ENCODE measurements around the gene GRSF1. TPM values are rescaled to one million over a fixed set of nuclear protein-coding genes. Genes with fewer than 3 reads are reported as not detected.

The GRSF1 gene
- total RNA-seq, 6 donors from 2014 or later, result 25.9 to 59.1 (median 50.0) TPM

DNA sequence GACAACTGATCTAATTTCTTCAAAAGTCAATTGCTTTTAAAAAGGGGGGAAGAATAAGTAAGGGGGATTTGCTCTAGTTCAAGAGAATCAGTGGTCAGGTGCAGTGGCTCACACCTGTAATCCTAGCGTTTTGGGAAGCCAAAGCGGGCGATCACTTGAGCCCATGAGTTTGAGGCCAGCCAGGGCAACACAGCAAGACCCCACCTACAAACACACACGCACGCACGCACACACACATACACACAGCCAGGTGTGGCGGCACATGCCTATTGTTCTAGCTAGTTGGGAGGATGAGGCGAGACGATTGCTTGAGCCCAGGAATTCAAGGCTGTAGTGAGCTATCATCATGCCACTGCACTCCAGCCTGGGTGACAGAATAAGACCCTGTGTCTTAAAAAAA, 9.6 kb downstream of the GRSF1 start:
- 89 to 94% methylated on average over 7 to 9 of the region's 9 CpGs for WGBS, 2 donors

DNA sequence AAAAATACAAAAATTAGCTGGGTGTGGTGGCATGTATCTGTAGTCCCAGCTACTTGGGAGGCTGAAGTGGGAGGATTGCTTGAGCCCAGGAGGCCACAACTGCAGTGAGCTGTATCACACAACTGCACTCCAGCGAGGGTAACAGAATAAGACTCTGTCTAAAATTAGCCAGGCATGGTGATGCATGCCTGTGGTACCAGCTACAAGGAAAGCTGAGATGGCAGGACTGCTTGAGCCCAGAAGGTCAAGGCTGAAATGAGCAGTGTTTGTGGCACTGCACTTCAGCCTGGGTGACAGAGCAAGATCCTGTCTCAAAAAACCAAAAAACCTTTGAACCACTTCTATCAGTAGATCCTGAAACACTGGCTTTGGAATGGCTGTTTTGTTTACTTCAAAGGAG, 10.2 kb downstream of the GRSF1 start:
- WGBS, 2 donors, result 100% methylated on average over 1 of the region's 1 CpG; no CpG with 5 or more reads in 1 of the 2 donors
- H3K36me3 ChIP-seq, result peaks cover 42 to 96% (median 71%) of the 10 kb centered on the region in 4 donors
- no peak for TF ChIP-seq POLR2AphosphoS5 (IDR thresholded peaks at IDR 0.05)
- TF ChIP-seq, protein P1, sequence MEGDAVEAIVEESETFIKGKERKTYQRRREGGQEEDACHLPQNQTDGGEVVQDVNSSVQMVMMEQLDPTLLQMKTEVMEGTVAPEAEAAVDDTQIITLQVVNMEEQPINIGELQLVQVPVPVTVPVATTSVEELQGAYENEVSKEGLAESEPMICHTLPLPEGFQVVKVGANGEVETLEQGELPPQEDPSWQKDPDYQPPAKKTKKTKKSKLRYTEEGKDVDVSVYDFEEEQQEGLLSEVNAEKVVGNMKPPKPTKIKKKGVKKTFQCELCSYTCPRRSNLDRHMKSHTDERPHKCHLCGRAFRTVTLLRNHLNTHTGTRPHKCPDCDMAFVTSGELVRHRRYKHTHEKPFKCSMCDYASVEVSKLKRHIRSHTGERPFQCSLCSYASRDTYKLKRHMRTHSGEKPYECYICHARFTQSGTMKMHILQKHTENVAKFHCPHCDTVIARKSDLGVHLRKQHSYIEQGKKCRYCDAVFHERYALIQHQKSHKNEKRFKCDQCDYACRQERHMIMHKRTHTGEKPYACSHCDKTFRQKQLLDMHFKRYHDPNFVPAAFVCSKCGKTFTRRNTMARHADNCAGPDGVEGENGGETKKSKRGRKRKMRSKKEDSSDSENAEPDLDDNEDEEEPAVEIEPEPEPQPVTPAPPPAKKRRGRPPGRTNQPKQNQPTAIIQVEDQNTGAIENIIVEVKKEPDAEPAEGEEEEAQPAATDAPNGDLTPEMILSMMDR (IDR thresholded peaks at IDR 0.05), result no peak
- no peak for TF ChIP-seq POLR2A (IDR thresholded peaks at IDR 0.05)
- no peak for TF ChIP-seq EP300 (IDR thresholded peaks at IDR 0.05)
- no peak for DNase-seq
- H3K9me3 ChIP-seq, result no peaks in the 10 kb centered on the region
- H3K27ac ChIP-seq, result no peak overlapping the region
- H3K4me1 ChIP-seq, result no peaks in the 10 kb centered on the region
- no peak for ATAC-seq (ENCODE audit: low FRiP score in 2 of 2)
- H3K4me3 ChIP-seq, result no peak overlapping the region
- H3K27me3 ChIP-seq, result no peaks in the 10 kb centered on the region

More for the DNA sequence above, 9.6 kb downstream of the GRSF1 start:
- TF ChIP-seq POLR2A (IDR thresholded peaks at IDR 0.05) (no peak), POLR2AphosphoS5 (IDR thresholded peaks at IDR 0.05) (no peak), EP300 (IDR thresholded peaks at IDR 0.05) (no peak)
- TF ChIP-seq, protein P1 (IDR thresholded peaks at IDR 0.05), result no peak
- Histone ChIP-seq H3K4me1 (no peaks in the 10 kb centered on the region), H3K4me3 (no peak overlapping the region), H3K36me3 (peaks cover 38 to 96% (median 72%) of the 10 kb centered on the region in 4 donors), H3K27me3 (no peaks in the 10 kb centered on the region), H3K27ac (no peak overlapping the region), H3K9me3 (no peaks in the 10 kb centered on the region)
- DNase-seq (no peak), ATAC-seq (ENCODE audit: low FRiP score in 2 of 2) (no peak)

DNA sequence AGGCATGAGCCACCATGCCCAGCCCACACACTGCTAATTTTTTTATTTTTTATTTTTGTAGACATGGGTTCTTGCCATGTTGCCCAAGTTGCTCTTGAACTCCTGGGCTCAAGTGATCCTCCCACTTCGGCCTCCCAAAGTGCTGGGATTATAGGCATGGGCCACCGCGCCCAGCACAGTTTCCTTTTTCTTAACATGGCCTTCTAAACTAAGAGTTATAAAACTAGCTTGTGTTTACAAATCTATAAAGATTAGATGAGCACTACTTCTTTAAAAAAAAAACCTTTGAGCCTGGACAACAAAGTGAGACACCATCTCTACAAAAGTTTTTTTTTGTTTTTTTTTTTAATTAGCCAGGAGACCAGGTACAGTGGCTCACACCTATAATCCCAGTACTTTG, 10.7 kb downstream of the GRSF1 start:
- 98 to 100% methylated on average over 3 of the region's 3 CpGs for WGBS, 2 donors
- no peak for TF ChIP-seq POLR2A (IDR thresholded peaks at IDR 0.05)
- TF ChIP-seq, protein P1 (IDR thresholded peaks at IDR 0.05), result no peak
- no peak for TF ChIP-seq EP300 (IDR thresholded peaks at IDR 0.05)
- no peak for TF ChIP-seq POLR2AphosphoS5 (IDR thresholded peaks at IDR 0.05)
- no peaks in the 10 kb centered on the region for H3K27me3 ChIP-seq
- ATAC-seq (ENCODE audit: low FRiP score in 2 of 2) (no peak), DNase-seq (no peak)
- no peaks in the 10 kb centered on the region for H3K4me1 ChIP-seq
- H3K4me3 ChIP-seq, result no peak overlapping the region
- H3K9me3 ChIP-seq, result no peaks in the 10 kb centered on the region
- no peak overlapping the region for H3K27ac ChIP-seq
- H3K36me3 ChIP-seq, result peaks cover 46 to 97% (median 70%) of the 10 kb centered on the region in 4 donors

DNA sequence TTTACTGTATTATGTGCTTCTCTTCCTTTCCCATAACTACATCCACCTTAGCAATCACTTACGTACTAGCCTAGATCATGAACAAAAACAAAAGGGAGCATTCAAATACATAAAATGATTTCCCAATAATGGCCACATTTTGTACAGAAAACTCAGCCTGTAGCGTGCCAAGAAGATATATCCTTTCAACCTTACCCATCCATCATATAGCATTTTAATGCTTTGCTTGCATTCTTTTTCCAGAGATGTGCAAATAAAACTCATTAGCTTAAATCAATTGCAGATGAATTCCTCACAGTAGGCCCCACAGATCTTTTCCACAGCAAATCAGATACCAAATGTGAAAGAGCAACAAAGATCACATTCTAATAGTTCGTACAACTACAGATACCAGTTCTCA, 20.8 kb downstream of the GRSF1 start:
- Histone ChIP-seq H3K27ac (no peak overlapping the region), H3K36me3 (peaks cover 13 to 58% (median 34%) of the 10 kb centered on the region in 4 donors), H3K27me3 (no peaks in the 10 kb centered on the region), H3K4me1 (no peaks in the 10 kb centered on the region), H3K4me3 (no peak overlapping the region), H3K9me3 (no peaks in the 10 kb centered on the region)
- no peak for DNase-seq
- 88 to 91% methylated on average over 3 of the region's 3 CpGs for WGBS, 2 donors
- TF ChIP-seq POLR2AphosphoS5 (IDR thresholded peaks at IDR 0.05), result no peak
- no peak for TF ChIP-seq POLR2A (IDR thresholded peaks at IDR 0.05)
- ATAC-seq (ENCODE audit: low FRiP score in 2 of 2), result no peak

DNA sequence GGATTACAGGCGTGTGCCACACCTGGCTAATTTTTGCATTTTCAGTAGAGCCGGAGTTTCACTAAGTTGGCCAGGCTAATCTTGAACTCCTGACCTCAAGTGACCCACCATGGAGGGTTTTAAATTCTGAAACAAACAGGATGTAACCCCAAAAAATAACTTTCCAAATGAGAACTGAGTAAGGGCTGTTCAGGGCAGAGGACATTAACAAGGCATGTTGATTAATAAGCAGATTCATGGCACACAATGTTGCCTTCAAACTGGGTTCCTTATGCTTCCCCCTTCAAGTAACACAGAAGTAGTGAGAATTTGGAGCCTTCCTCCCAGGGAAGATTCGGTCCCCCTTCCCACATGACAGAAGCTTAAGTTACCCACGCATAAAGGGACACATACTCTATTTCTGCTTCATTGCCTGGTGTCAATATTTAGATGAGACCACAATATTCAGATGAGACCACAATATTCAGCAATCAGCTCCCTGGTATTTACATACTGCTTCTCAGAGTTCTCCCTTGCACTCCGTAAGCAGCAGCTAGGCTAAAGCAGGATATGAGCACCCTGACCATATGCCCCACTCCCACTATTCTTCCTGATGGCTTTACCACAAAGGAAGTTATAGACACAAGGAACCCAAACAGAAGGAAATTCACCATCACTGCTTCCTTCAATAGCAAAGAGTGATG, 21.4 kb downstream of the GRSF1 start:
- Histone ChIP-seq H3K4me1 (no peaks in the 10 kb centered on the region), H3K4me3 (no peak overlapping the region), H3K36me3 (peaks cover 9 to 52% (median 30%) of the 10 kb centered on the region in 4 donors), H3K27ac (no peak overlapping the region), H3K27me3 (no peaks in the 10 kb centered on the region), H3K9me3 (no peaks in the 10 kb centered on the region)
- TF ChIP-seq, protein P1 (IDR thresholded peaks at IDR 0.05), result no peak
- ATAC-seq (ENCODE audit: low FRiP score in 2 of 2) (no peak), DNase-seq (no peak)
- 83 to 84% methylated on average over 5 of the region's 5 CpGs for WGBS, 2 donors

All from upper lobe of left lung (tissue), 6 donors.